ENCODE results near the gene PRPF18.

DNA sequence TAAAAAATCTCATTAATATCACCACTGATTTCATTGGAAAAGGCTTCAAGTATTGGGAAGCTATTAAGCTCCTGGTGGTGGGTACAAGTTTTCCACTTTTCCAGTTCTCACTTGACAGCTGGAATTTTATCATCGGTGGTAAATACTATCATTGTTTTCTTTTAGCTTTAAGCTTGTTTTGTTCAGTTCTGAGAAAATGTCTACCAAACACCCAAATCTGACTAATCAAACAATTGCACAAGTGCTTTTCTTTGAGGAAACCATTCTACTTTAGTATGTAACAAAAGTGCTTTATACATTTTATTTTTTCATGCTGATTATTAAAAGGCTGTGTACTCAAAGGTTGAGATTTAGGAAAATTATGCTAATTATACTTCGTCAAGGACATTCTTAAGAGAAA, 7.9 kb downstream of the PRPF18 start:
- TF ChIP-seq, protein P1, sequence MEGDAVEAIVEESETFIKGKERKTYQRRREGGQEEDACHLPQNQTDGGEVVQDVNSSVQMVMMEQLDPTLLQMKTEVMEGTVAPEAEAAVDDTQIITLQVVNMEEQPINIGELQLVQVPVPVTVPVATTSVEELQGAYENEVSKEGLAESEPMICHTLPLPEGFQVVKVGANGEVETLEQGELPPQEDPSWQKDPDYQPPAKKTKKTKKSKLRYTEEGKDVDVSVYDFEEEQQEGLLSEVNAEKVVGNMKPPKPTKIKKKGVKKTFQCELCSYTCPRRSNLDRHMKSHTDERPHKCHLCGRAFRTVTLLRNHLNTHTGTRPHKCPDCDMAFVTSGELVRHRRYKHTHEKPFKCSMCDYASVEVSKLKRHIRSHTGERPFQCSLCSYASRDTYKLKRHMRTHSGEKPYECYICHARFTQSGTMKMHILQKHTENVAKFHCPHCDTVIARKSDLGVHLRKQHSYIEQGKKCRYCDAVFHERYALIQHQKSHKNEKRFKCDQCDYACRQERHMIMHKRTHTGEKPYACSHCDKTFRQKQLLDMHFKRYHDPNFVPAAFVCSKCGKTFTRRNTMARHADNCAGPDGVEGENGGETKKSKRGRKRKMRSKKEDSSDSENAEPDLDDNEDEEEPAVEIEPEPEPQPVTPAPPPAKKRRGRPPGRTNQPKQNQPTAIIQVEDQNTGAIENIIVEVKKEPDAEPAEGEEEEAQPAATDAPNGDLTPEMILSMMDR (IDR thresholded peaks at IDR 0.05) = no peak
- no peak for TF ChIP-seq RFX5 (IDR thresholded peaks at IDR 0.05)
- TF ChIP-seq POLR2A (IDR thresholded peaks at IDR 0.05; ENCODE audit: low read length) = no peak
- TF ChIP-seq CEBPB (IDR thresholded peaks at IDR 0.05) = no peak
- no peak for TF ChIP-seq BHLHE40 (IDR thresholded peaks at IDR 0.05; ENCODE audit: low read depth, low read length)
- TF ChIP-seq, protein P2, sequence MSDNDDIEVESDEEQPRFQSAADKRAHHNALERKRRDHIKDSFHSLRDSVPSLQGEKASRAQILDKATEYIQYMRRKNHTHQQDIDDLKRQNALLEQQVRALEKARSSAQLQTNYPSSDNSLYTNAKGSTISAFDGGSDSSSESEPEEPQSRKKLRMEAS (IDR thresholded peaks at IDR 0.05) = no peak
- no peak for TF ChIP-seq KDM1A (IDR thresholded peaks at IDR 0.05; ENCODE audit: low read depth)
- TF ChIP-seq EP300 (IDR thresholded peaks at IDR 0.05) = no peak
- TF ChIP-seq RCOR1 (IDR thresholded peaks at IDR 0.05; ENCODE audit: low read depth, low read length) = no peak
- no peak for TF ChIP-seq KDM5A (IDR thresholded peaks at IDR 0.05)

Data from A549 (cell line).